Fibroblast of lung (primary cell): ENCODE data around the gene FNDC3B. TPM values are rescaled to one million over a fixed set of nuclear protein-coding genes. Genes with fewer than 3 reads are reported as not detected.

Experiments
- DNase-seq, 2 donors: peaks; one replicate each; pipeline versions ENCODE4 v3.0.0 to v3.0.0-alpha.2; 2010; ENCODE audit warnings: low read depth in 2 of 2
- H2AFZ ChIP-seq: 2 replicates; pipeline ENCODE4 v1.5.1; 2012; ENCODE audit warnings: low read length, control low read depth, inconsistent platforms
- H3K27ac ChIP-seq: 2 replicates; pipeline ENCODE4 v1.5.1; 2011; ENCODE audit warnings: low read length, control low read depth; ENCODE audit not compliant: insufficient read depth
- H3K27me3 ChIP-seq: 2 replicates; pipeline ENCODE4 v1.5.1; 2011; ENCODE audit warnings: mild to moderate bottlenecking, low read length; ENCODE audit not compliant: control insufficient read depth, insufficient read depth
- H3K36me3 ChIP-seq: 2 replicates; pipeline ENCODE4 v1.5.1; 2011; ENCODE audit warnings: low read length; ENCODE audit not compliant: control insufficient read depth, insufficient read depth
- H3K4me1 ChIP-seq: 2 replicates; pipeline ENCODE4 v1.5.1; 2011; ENCODE audit warnings: low read length; ENCODE audit not compliant: control insufficient read depth, insufficient read depth; ENCODE audit errors: extremely low read depth
- H3K4me2 ChIP-seq: 2 replicates; pipeline ENCODE4 v1.5.1; 2011; ENCODE audit warnings: low read length, control low read depth; ENCODE audit not compliant: insufficient read depth; ENCODE audit errors: extremely low read depth
- H3K4me3 ChIP-seq, 4 experiments: fragments of 200-600 bp in 1 of 4; sonication (generic) in 1 of 4; replicated peaks in 1 of 4; 2 replicates each; pipeline ENCODE4 v1.5.1; 2011 to 2016; ENCODE audit warnings: low read length in 4 of 4, low read depth in 3 of 4, mild to moderate bottlenecking in 3 of 4, control low read depth in 2 of 4, inconsistent platforms in 1 of 4, mixed read lengths in 1 of 4; ENCODE audit not compliant: insufficient read depth in 1 of 4; ENCODE audit errors: control extremely low read depth in 1 of 4
- H3K79me2 ChIP-seq: 2 replicates; pipeline ENCODE4 v1.5.1; 2012; ENCODE audit warnings: mild to moderate bottlenecking, low read length, inconsistent platforms; ENCODE audit not compliant: control insufficient read depth, insufficient read depth
- H3K9ac ChIP-seq: 2 replicates; pipeline ENCODE4 v1.5.1; 2011; ENCODE audit warnings: mild to moderate bottlenecking, low read length, control low read depth; ENCODE audit not compliant: insufficient read depth
- H3K9me3 ChIP-seq: 2 replicates; pipeline ENCODE4 v1.5.1; 2012; ENCODE audit warnings: low read depth, low read length; ENCODE audit not compliant: control insufficient read depth, insufficient read depth
- H4K20me1 ChIP-seq: 2 replicates; pipeline ENCODE4 v1.5.1; 2011; ENCODE audit warnings: low read length; ENCODE audit not compliant: control insufficient read depth, insufficient read depth; ENCODE audit errors: extremely low read depth
- EZH2 ChIP-seq: IDR thresholded peaks from 2 replicates; pipeline ENCODE4 v1.5.1; 2012; ENCODE audit warnings: low read length, control low read depth, mild to moderate bottlenecking; ENCODE audit errors: missing control alignments
- polyA plus RNA-seq, 2 donors: library from polyadenylated mRNA; depleted of rRNA in 1 of 2; stranded (reverse) in 1 of 2; unstranded in 1 of 2; fragments of >200 nt; gene quantifications; 2 replicates each; pipeline ENCODE4 v1.2.1, GENCODE V29; 2011 to 2012; ENCODE audit warnings: missing spikeins in 1 of 2
- total RNA-seq: library from RNA; depleted of rRNA; stranded (reverse); fragments of >200 nt; gene quantifications from 2 replicates; pipeline ENCODE4 v1.2.1, GENCODE V29; 2014
- TF ChIP-seq, protein P1 (sequence below), 2 donors: IDR thresholded peaks in 1 of 2; conservative IDR thresholded peaks in 1 of 2; 1 replicate in 1 of 2; 2 replicates in 1 of 2; pipeline ENCODE4 v1.5.1; 2011 to 2012; ENCODE audit warnings: low read length in 2 of 2, control low read depth in 1 of 2, inconsistent platforms in 1 of 2, low read depth in 1 of 2, mild to moderate bottlenecking in 1 of 2

Gene FNDC3B
- total and polyA plus RNA-seq, 2 donors (not counting 1 experiment from before 2014, with no cell fraction given), result 26.1 to 76.8 TPM

- Histone ChIP-seq H4K20me1 (peaks cover 4% of the 10 kb centered on the region), H2AFZ (no peak overlapping the region), H3K27ac (no peak overlapping the region)
Observed at GRCh38 chr3:172062761-172063160, 23.4 kb downstream of the FNDC3B start.

GRCh38 chr3:172063456-172064432 is 24.4 kb downstream of the FNDC3B start:
- H3K4me3 ChIP-seq, result no peak overlapping the region

More at GRCh38 chr3:172062761-172063160, 23.4 kb downstream of the FNDC3B start:
- Histone ChIP-seq H3K4me3 (no peak overlapping the region), H3K9me3 (no peaks in the 10 kb centered on the region), H3K9ac (no peak overlapping the region), H3K36me3 (peaks cover 2% of the 10 kb centered on the region), H3K27me3 (no peaks in the 10 kb centered on the region), H3K4me2 (no peak overlapping the region), H3K79me2 (peaks cover 91% of the 10 kb centered on the region), H3K4me1 (peaks cover 15% of the 10 kb centered on the region)
- DNase-seq, result no peak
- TF ChIP-seq, protein P1, sequence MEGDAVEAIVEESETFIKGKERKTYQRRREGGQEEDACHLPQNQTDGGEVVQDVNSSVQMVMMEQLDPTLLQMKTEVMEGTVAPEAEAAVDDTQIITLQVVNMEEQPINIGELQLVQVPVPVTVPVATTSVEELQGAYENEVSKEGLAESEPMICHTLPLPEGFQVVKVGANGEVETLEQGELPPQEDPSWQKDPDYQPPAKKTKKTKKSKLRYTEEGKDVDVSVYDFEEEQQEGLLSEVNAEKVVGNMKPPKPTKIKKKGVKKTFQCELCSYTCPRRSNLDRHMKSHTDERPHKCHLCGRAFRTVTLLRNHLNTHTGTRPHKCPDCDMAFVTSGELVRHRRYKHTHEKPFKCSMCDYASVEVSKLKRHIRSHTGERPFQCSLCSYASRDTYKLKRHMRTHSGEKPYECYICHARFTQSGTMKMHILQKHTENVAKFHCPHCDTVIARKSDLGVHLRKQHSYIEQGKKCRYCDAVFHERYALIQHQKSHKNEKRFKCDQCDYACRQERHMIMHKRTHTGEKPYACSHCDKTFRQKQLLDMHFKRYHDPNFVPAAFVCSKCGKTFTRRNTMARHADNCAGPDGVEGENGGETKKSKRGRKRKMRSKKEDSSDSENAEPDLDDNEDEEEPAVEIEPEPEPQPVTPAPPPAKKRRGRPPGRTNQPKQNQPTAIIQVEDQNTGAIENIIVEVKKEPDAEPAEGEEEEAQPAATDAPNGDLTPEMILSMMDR (conservative IDR thresholded peaks at IDR 0.05 in 1 of 2, IDR thresholded peaks at IDR 0.05 in 1 of 2; ENCODE audit: low read depth in 1 of 2, low read length in 2 of 2), result no peak
- no peak for TF ChIP-seq EZH2

DNA sequence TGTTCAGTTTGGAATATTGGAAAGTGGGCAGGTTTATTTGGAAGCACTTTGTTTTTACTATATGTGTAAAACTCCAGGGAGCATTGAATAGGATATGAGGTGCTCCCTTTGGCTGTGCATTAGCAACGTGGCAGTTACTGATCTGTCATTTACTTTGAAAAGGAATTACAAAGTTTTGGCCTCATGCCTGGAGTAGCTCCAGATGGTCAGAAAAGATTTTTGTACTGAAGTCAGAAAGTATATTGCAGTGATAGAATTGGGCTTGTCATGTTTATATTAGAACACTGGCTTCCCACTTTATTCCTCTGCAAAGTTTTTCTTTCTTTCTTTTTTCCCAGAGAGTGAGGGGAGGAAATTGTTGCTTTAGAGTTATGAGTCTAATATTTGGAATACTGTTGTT is 26.1 kb downstream of the FNDC3B start:
- Histone ChIP-seq H2AFZ (no peak overlapping the region), H3K4me1 (peaks cover 15% of the 10 kb centered on the region), H4K20me1 (peaks cover 4% of the 10 kb centered on the region), H3K36me3 (peaks cover 3% of the 10 kb centered on the region), H3K79me2 (peaks cover 89% of the 10 kb centered on the region), H3K9ac (no peak overlapping the region), H3K4me3 (peak overlapping the region in 1 of 4 experiments; percentile 4), H3K4me2 (peak overlapping the region; percentile 81), H3K9me3 (no peaks in the 10 kb centered on the region), H3K27ac (peak overlapping the region; percentile 58), H3K27me3 (no peaks in the 10 kb centered on the region)
- peak; percentile 84 to 93 for DNase-seq
- TF ChIP-seq EZH2, result no peak
- TF ChIP-seq, protein P1 (conservative IDR thresholded peaks at IDR 0.05 in 1 of 2, IDR thresholded peaks at IDR 0.05 in 1 of 2; ENCODE audit: low read depth in 1 of 2, low read length in 2 of 2), result no peak

More at GRCh38 chr3:172063456-172064432, 24.4 kb downstream of the FNDC3B start:
- H3K4me2 ChIP-seq, result no peak overlapping the region
- H3K4me1 ChIP-seq, result peaks cover 15% of the 10 kb centered on the region
- H3K9ac ChIP-seq, result no peak overlapping the region
- no peak overlapping the region for H2AFZ ChIP-seq
- H3K27me3 ChIP-seq, result no peaks in the 10 kb centered on the region
- no peak for DNase-seq
- peaks cover 91% of the 10 kb centered on the region for H3K79me2 ChIP-seq
- no peaks in the 10 kb centered on the region for H3K9me3 ChIP-seq
- no peak for TF ChIP-seq EZH2
- TF ChIP-seq, protein P1 (conservative IDR thresholded peaks at IDR 0.05 in 1 of 2, IDR thresholded peaks at IDR 0.05 in 1 of 2; ENCODE audit: low read depth in 1 of 2, low read length in 2 of 2), result no peak
- H4K20me1 ChIP-seq, result peaks cover 4% of the 10 kb centered on the region
- H3K36me3 ChIP-seq, result peaks cover 3% of the 10 kb centered on the region
- H3K27ac ChIP-seq, result no peak overlapping the region
